Measurements from ENCODE around the gene SYNGR3.

The SYNGR3 gene

DNA sequence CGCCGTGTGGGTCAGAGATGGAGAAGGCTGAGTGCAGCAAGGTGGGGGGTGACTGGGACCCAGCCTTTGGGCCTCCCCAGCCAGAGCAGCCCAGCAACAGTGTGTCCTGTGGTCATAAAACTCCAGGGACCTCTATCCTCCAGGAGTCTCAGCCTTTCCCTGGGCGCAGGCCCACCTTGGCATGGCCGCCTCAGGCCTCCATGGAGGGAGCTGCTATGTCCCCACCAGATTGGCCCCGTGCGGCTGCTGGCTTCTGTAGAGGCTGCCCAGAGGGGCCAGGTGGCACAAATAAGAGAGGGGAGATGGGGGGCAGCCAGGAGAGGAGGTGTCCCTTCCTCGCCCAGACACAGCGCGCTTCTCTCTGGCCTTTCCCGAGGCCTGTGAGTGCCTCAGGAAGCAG, 2.6 kb upstream of the SYNGR3 start:
- no peak for DNase-seq (ENCODE audit: extremely low spot score)
- TF ChIP-seq NFRKB (IDR thresholded peaks at IDR 0.05): no peak
- TF ChIP-seq FOXM1 (IDR thresholded peaks at IDR 0.05; ENCODE audit: borderline replicate concordance): no peak
- TF ChIP-seq CTBP1 (IDR thresholded peaks at IDR 0.05; ENCODE audit: borderline replicate concordance): no peak
- no peak for TF ChIP-seq LEF1 (IDR thresholded peaks at IDR 0.05; ENCODE audit: borderline replicate concordance)
- no peak for TF ChIP-seq ELF4 (IDR thresholded peaks at IDR 0.05)
- TF ChIP-seq, protein P1, sequence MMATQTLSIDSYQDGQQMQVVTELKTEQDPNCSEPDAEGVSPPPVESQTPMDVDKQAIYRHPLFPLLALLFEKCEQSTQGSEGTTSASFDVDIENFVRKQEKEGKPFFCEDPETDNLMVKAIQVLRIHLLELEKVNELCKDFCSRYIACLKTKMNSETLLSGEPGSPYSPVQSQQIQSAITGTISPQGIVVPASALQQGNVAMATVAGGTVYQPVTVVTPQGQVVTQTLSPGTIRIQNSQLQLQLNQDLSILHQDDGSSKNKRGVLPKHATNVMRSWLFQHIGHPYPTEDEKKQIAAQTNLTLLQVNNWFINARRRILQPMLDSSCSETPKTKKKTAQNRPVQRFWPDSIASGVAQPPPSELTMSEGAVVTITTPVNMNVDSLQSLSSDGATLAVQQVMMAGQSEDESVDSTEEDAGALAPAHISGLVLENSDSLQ (IDR thresholded peaks at IDR 0.05): no peak
- no peak for TF ChIP-seq ZNF384 (IDR thresholded peaks at IDR 0.05)
- TF ChIP-seq L3MBTL2 (conservative IDR thresholded peaks at IDR 0.05): no peak
- no peak for TF ChIP-seq HDGF (IDR thresholded peaks at IDR 0.05; ENCODE audit: borderline replicate concordance)
- TF ChIP-seq SUZ12 (IDR thresholded peaks at IDR 0.05): no peak
- TF ChIP-seq SP1 (IDR thresholded peaks at IDR 0.05): no peak
- ChIA-PET POLR2A (interaction anchor here (9.2 kb wide), 1 partner anchor 22 kb away, joined by 88 read pairs; the partner anchor contains the start of genes RNF151 and RPS2), CTCF (interaction anchor here (1.3 kb wide), 1 partner anchor 17 kb away, joined by 6 read pairs; no protein-coding TSS in a partner anchor)

DNA sequence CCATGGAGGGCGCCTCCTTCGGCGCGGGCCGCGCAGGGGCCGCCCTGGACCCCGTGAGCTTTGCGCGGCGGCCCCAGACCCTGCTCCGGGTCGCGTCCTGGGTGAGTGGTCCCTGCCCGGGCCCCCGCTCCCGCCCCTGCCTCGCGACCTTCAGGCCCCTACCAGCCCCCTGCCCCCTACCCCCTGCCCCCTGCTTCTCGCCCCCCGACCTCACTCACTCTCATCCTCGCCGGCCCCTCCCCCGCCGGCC, 256 bp downstream of the SYNGR3 start:
- CTCF ChIA-PET: no interaction called here
- DNase-seq (ENCODE audit: extremely low spot score): no peak
- TF ChIP-seq LEF1 (IDR thresholded peaks at IDR 0.05; ENCODE audit: borderline replicate concordance) (no peak), ZNF384 (IDR thresholded peaks at IDR 0.05) (no peak), SP1 (IDR thresholded peaks at IDR 0.05) (no peak), FOXK2 (IDR thresholded peaks at IDR 0.05) (no peak), ARNT (IDR thresholded peaks at IDR 0.05) (no peak)
- TF ChIP-seq, protein P1 (IDR thresholded peaks at IDR 0.05): no peak
- POLR2A ChIA-PET: interaction anchor here (1.0 to 3.3 kb wide), 2 partner anchors 25 to 27 kb away, joined by 4 to 15 read pairs; partner anchors contain the start of gene RPS2

DNA sequence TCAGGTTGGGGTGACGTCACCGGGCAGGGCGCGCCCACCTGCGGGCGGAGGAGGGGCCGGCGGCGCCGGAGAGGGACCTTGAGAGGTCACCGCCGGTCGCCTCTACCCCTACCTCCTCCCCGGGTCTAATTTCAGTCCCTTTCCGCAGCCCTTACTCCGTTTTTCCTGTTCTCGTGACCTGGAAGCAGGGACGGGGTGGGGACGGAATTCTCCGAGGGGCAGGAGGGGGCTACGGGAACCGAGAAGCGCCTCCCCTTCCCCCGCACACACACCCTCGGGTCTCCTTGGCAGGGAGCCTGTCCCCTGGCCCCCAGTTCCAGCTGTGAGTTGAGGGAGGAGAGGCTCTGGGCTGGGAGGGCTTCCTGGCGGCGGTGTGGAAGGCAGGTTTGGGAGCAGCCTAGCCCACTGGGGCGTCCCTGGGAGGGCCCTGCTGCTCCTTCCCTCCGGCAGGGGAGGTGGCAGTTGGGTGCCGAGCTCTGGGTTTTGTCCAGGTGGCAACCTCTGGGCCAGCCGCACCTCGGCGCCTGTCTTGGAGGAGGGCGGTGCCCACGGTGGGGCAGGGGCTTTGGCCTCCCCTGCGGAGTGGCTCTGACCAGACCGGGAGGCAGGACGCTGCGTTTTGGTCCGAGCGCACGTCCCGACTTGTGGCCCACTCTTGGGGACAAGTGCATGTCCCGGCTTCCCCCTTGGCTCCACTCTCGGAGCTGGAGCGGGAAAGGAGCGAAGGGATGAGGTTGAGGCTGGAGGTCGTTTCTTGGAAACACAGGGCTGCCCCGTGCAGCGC, 773 bp downstream of the SYNGR3 start:
- POLR2A ChIA-PET: interaction anchor here (1.0 to 3.3 kb wide), 2 partner anchors 26 to 27 kb away, joined by 4 to 15 read pairs; partner anchors contain the start of gene RPS2
- no peak for DNase-seq (ENCODE audit: extremely low spot score)
- CTCF ChIA-PET: no interaction called here
- no peak for TF ChIP-seq LEF1 (IDR thresholded peaks at IDR 0.05; ENCODE audit: borderline replicate concordance)
- TF ChIP-seq TARDBP (IDR thresholded peaks at IDR 0.05): no peak
- TF ChIP-seq, protein P1 (IDR thresholded peaks at IDR 0.05): no peak
- TF ChIP-seq FOXK2 (IDR thresholded peaks at IDR 0.05): no peak
- no peak for TF ChIP-seq L3MBTL2 (conservative IDR thresholded peaks at IDR 0.05)
- TF ChIP-seq CTBP1 (IDR thresholded peaks at IDR 0.05; ENCODE audit: borderline replicate concordance): no peak
- no peak for TF ChIP-seq NFRKB (IDR thresholded peaks at IDR 0.05)
- TF ChIP-seq ELF4 (IDR thresholded peaks at IDR 0.05): no peak
- no peak for TF ChIP-seq HDGF (IDR thresholded peaks at IDR 0.05; ENCODE audit: borderline replicate concordance)
- no peak for TF ChIP-seq BHLHE40 (IDR thresholded peaks at IDR 0.05; ENCODE audit: borderline replicate concordance)
- no peak for TF ChIP-seq SP1 (IDR thresholded peaks at IDR 0.05)
- TF ChIP-seq FOXA1 (IDR thresholded peaks at IDR 0.05): no peak
- TF ChIP-seq ARNT (IDR thresholded peaks at IDR 0.05): no peak
- no peak for TF ChIP-seq ZNF384 (IDR thresholded peaks at IDR 0.05)
- TF ChIP-seq FOXM1 (IDR thresholded peaks at IDR 0.05; ENCODE audit: borderline replicate concordance): no peak
- no peak for TF ChIP-seq SUZ12 (IDR thresholded peaks at IDR 0.05)

DNA sequence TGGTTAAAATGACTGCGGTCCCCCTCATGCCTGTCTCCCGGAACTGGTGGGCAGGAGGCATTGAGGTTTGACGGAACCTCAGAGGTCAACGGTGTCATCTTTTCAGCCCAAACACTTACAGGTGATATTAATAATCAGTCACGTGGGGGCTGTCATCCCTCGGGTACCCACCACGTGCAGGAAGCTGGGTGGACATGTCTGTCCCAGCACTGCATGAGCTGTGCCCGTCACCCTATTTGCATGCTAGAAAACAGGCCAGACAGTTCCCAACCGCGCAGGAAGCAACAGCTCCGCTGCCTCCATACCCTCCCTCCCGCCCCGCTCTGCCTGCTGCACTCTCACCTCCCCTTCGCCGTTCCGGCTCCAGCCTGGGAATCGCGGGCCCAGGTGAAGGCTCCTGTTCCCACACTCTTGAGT, 1.4 kb downstream of the SYNGR3 start:
- ChIA-PET POLR2A (interaction anchor here (0.6 to 3.3 kb wide), 3 partner anchors 16 to 28 kb away, joined by 3 to 15 read pairs (median 4); partner anchors contain the start of gene RPS2), CTCF (no interaction called here)
- no peak for DNase-seq (ENCODE audit: extremely low spot score)
- TF ChIP-seq CTBP1 (IDR thresholded peaks at IDR 0.05; ENCODE audit: borderline replicate concordance) (no peak), ELF4 (IDR thresholded peaks at IDR 0.05) (no peak), SUZ12 (IDR thresholded peaks at IDR 0.05) (no peak), ARNT (IDR thresholded peaks at IDR 0.05) (no peak), L3MBTL2 (conservative IDR thresholded peaks at IDR 0.05) (no peak), LEF1 (IDR thresholded peaks at IDR 0.05; ENCODE audit: borderline replicate concordance) (no peak), HDGF (IDR thresholded peaks at IDR 0.05; ENCODE audit: borderline replicate concordance) (no peak), FOXK2 (IDR thresholded peaks at IDR 0.05) (no peak), FOXM1 (IDR thresholded peaks at IDR 0.05; ENCODE audit: borderline replicate concordance) (no peak), NFRKB (IDR thresholded peaks at IDR 0.05) (no peak), BHLHE40 (IDR thresholded peaks at IDR 0.05; ENCODE audit: borderline replicate concordance) (no peak), FOXA1 (IDR thresholded peaks at IDR 0.05) (no peak), TARDBP (IDR thresholded peaks at IDR 0.05) (no peak), ZNF384 (IDR thresholded peaks at IDR 0.05) (no peak), SP1 (IDR thresholded peaks at IDR 0.05) (no peak)
- TF ChIP-seq, protein P1 (IDR thresholded peaks at IDR 0.05): no peak

DNA sequence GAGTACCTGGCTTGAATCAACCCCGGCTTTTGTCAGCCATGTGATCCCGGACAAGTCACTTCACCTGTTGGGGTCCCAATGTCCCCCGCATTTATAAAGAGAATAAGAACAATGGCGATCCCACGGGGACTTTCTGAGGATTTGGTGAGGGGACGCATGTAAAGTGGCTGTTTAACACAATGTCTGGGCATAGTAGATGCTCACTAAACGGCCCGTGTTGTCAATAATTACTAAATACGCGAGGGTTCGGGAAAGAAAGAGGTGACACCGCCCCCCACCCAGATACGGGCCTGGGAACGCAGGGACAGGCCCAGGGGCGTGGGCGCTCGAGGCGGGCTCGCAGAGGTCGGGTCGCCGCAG, 1.8 kb downstream of the SYNGR3 start:
- POLR2A ChIA-PET: interaction anchor here (0.6 to 3.3 kb wide), 2 partner anchors 16 to 27 kb away, joined by 3 to 15 read pairs; partner anchors contain the start of gene RPS2
- no peak for DNase-seq (ENCODE audit: extremely low spot score)
- TF ChIP-seq FOXA1 (IDR thresholded peaks at IDR 0.05): no peak
- TF ChIP-seq LEF1 (IDR thresholded peaks at IDR 0.05; ENCODE audit: borderline replicate concordance): no peak
- TF ChIP-seq FOXK2 (IDR thresholded peaks at IDR 0.05): no peak
- no peak for TF ChIP-seq CTBP1 (IDR thresholded peaks at IDR 0.05; ENCODE audit: borderline replicate concordance)
- TF ChIP-seq, protein P1 (IDR thresholded peaks at IDR 0.05): no peak
- no peak for TF ChIP-seq L3MBTL2 (conservative IDR thresholded peaks at IDR 0.05)
- no peak for TF ChIP-seq HDGF (IDR thresholded peaks at IDR 0.05; ENCODE audit: borderline replicate concordance)
- no peak for TF ChIP-seq SUZ12 (IDR thresholded peaks at IDR 0.05)
- no peak for TF ChIP-seq SP1 (IDR thresholded peaks at IDR 0.05)
- no peak for TF ChIP-seq BHLHE40 (IDR thresholded peaks at IDR 0.05; ENCODE audit: borderline replicate concordance)
- TF ChIP-seq NFRKB (IDR thresholded peaks at IDR 0.05): no peak
- TF ChIP-seq TARDBP (IDR thresholded peaks at IDR 0.05): no peak
- TF ChIP-seq ZNF384 (IDR thresholded peaks at IDR 0.05): no peak
- TF ChIP-seq ELF4 (IDR thresholded peaks at IDR 0.05): no peak
- TF ChIP-seq ARNT (IDR thresholded peaks at IDR 0.05): no peak
- no peak for TF ChIP-seq FOXM1 (IDR thresholded peaks at IDR 0.05; ENCODE audit: borderline replicate concordance)
- CTCF ChIA-PET: no interaction called here

Data from HEK293T (cell line).